ENCODE results near the gene ALK.

The ALK gene

GRCh38 chr2:29227935-29228675, 693.3 kb downstream of the ALK start:
- no peak overlapping the region for H3K9ac ChIP-seq (ENCODE audit: low read depth, low read length)
- no peak overlapping the region for H3K4me3 ChIP-seq (ENCODE audit: low read length)
- no peaks in the 10 kb centered on the region for H3K27me3 ChIP-seq (ENCODE audit: insufficient read depth, low read length)
- no peak overlapping the region for H3K27ac ChIP-seq (ENCODE audit: low read depth, low read length)
- H3K4me1 ChIP-seq (ENCODE audit: insufficient read depth, low read length) = no peaks in the 10 kb centered on the region
- WGBS = 85% methylated on average over 15 of the region's 15 CpGs
- no peaks in the 10 kb centered on the region for H3K9me3 ChIP-seq (ENCODE audit: insufficient read depth, low read depth, low read length)
- no peaks in the 10 kb centered on the region for H3K36me3 ChIP-seq (ENCODE audit: insufficient read depth, low read length)

- Histone ChIP-seq H3K4me1 (ENCODE audit: insufficient read depth, low read length) (no peaks in the 10 kb centered on the region), H3K9ac (ENCODE audit: low read depth, low read length) (no peak overlapping the region), H3K36me3 (ENCODE audit: insufficient read depth, low read length) (no peaks in the 10 kb centered on the region), H3K9me3 (ENCODE audit: insufficient read depth, low read depth, low read length) (no peaks in the 10 kb centered on the region), H3K27me3 (ENCODE audit: insufficient read depth, low read length) (no peaks in the 10 kb centered on the region), H3K4me3 (ENCODE audit: low read length) (no peak overlapping the region), H3K27ac (ENCODE audit: low read depth, low read length) (no peak overlapping the region)
- WGBS = 87% methylated on average over 7 of the region's 7 CpGs
These were observed 694.6 kb downstream of the ALK start for GRCh38 chr2:29226808-29227207.

- no peak overlapping the region for H3K4me3 ChIP-seq (ENCODE audit: low read length)
- H3K9ac ChIP-seq (ENCODE audit: low read depth, low read length) = no peak overlapping the region
- H3K9me3 ChIP-seq (ENCODE audit: insufficient read depth, low read depth, low read length) = no peaks in the 10 kb centered on the region
- no peak overlapping the region for H3K27ac ChIP-seq (ENCODE audit: low read depth, low read length)
- H3K4me1 ChIP-seq (ENCODE audit: insufficient read depth, low read length) = no peaks in the 10 kb centered on the region
- H3K27me3 ChIP-seq (ENCODE audit: insufficient read depth, low read length) = no peaks in the 10 kb centered on the region
- WGBS = 84% methylated on average over 3 of the region's 3 CpGs
- H3K36me3 ChIP-seq (ENCODE audit: insufficient read depth, low read length) = no peaks in the 10 kb centered on the region
These were observed 695.0 kb downstream of the ALK start for GRCh38 chr2:29226375-29226774.

GRCh38 chr2:29225814-29226213, 695.6 kb downstream of the ALK start:
- H3K27me3 ChIP-seq (ENCODE audit: insufficient read depth, low read length) = no peaks in the 10 kb centered on the region
- WGBS = 71% methylated on average over 8 of the region's 8 CpGs
- H3K36me3 ChIP-seq (ENCODE audit: insufficient read depth, low read length) = no peaks in the 10 kb centered on the region
- no peaks in the 10 kb centered on the region for H3K4me1 ChIP-seq (ENCODE audit: insufficient read depth, low read length)
- no peak overlapping the region for H3K27ac ChIP-seq (ENCODE audit: low read depth, low read length)
- no peak overlapping the region for H3K9ac ChIP-seq (ENCODE audit: low read depth, low read length)
- H3K4me3 ChIP-seq (ENCODE audit: low read length) = no peak overlapping the region
- no peaks in the 10 kb centered on the region for H3K9me3 ChIP-seq (ENCODE audit: insufficient read depth, low read depth, low read length)

- no peaks in the 10 kb centered on the region for H3K9me3 ChIP-seq (ENCODE audit: insufficient read depth, low read depth, low read length)
- H3K4me3 ChIP-seq (ENCODE audit: low read length) = no peak overlapping the region
- no peaks in the 10 kb centered on the region for H3K27me3 ChIP-seq (ENCODE audit: insufficient read depth, low read length)
- H3K36me3 ChIP-seq (ENCODE audit: insufficient read depth, low read length) = no peaks in the 10 kb centered on the region
- H3K27ac ChIP-seq (ENCODE audit: low read depth, low read length) = no peak overlapping the region
- WGBS = 93% methylated on average over 16 of the region's 17 CpGs
- no peak overlapping the region for H3K9ac ChIP-seq (ENCODE audit: low read depth, low read length)
- no peaks in the 10 kb centered on the region for H3K4me1 ChIP-seq (ENCODE audit: insufficient read depth, low read length)
These were observed 696.5 kb downstream of the ALK start for GRCh38 chr2:29224693-29225551.

- Histone ChIP-seq H3K36me3 (ENCODE audit: insufficient read depth, low read length) (no peaks in the 10 kb centered on the region), H3K27me3 (ENCODE audit: insufficient read depth, low read length) (no peaks in the 10 kb centered on the region), H3K9ac (ENCODE audit: low read depth, low read length) (no peak overlapping the region), H3K27ac (ENCODE audit: low read depth, low read length) (no peak overlapping the region), H3K9me3 (ENCODE audit: insufficient read depth, low read depth, low read length) (no peaks in the 10 kb centered on the region), H3K4me1 (ENCODE audit: insufficient read depth, low read length) (no peaks in the 10 kb centered on the region), H3K4me3 (ENCODE audit: low read length) (no peak overlapping the region)
- WGBS = 95% methylated on average over 7 of the region's 7 CpGs
These were observed 697.3 kb downstream of the ALK start for GRCh38 chr2:29223851-29224692.

GRCh38 chr2:29223257-29223656, 698.1 kb downstream of the ALK start:
- no peaks in the 10 kb centered on the region for H3K9me3 ChIP-seq (ENCODE audit: insufficient read depth, low read depth, low read length)
- H3K4me3 ChIP-seq (ENCODE audit: low read length) = no peak overlapping the region
- H3K9ac ChIP-seq (ENCODE audit: low read depth, low read length) = no peak overlapping the region
- H3K36me3 ChIP-seq (ENCODE audit: insufficient read depth, low read length) = no peaks in the 10 kb centered on the region
- no peaks in the 10 kb centered on the region for H3K27me3 ChIP-seq (ENCODE audit: insufficient read depth, low read length)
- 93% methylated on average over 11 of the region's 11 CpGs for WGBS
- H3K4me1 ChIP-seq (ENCODE audit: insufficient read depth, low read length) = no peaks in the 10 kb centered on the region
- H3K27ac ChIP-seq (ENCODE audit: low read depth, low read length) = no peak overlapping the region

- Histone ChIP-seq H3K4me3 (ENCODE audit: low read length) (no peak overlapping the region), H3K9me3 (ENCODE audit: insufficient read depth, low read depth, low read length) (no peaks in the 10 kb centered on the region), H3K27me3 (ENCODE audit: insufficient read depth, low read length) (no peaks in the 10 kb centered on the region), H3K9ac (ENCODE audit: low read depth, low read length) (no peak overlapping the region), H3K4me1 (ENCODE audit: insufficient read depth, low read length) (no peaks in the 10 kb centered on the region), H3K27ac (ENCODE audit: low read depth, low read length) (no peak overlapping the region), H3K36me3 (ENCODE audit: insufficient read depth, low read length) (no peaks in the 10 kb centered on the region)
- 92% methylated on average over 11 of the region's 11 CpGs for WGBS
These were observed 698.8 kb downstream of the ALK start for GRCh38 chr2:29222381-29223179.

- H3K4me1 ChIP-seq (ENCODE audit: insufficient read depth, low read length) = no peaks in the 10 kb centered on the region
- no peak overlapping the region for H3K9ac ChIP-seq (ENCODE audit: low read depth, low read length)
- WGBS = 89% methylated on average over 12 of the region's 12 CpGs
- no peak overlapping the region for H3K4me3 ChIP-seq (ENCODE audit: low read length)
- H3K27ac ChIP-seq (ENCODE audit: low read depth, low read length) = no peak overlapping the region
- no peaks in the 10 kb centered on the region for H3K36me3 ChIP-seq (ENCODE audit: insufficient read depth, low read length)
- H3K9me3 ChIP-seq (ENCODE audit: insufficient read depth, low read depth, low read length) = no peaks in the 10 kb centered on the region
- no peaks in the 10 kb centered on the region for H3K27me3 ChIP-seq (ENCODE audit: insufficient read depth, low read length)
These were observed 700.7 kb downstream of the ALK start for GRCh38 chr2:29220506-29221270.

GRCh38 chr2:29219374-29219773, 702.0 kb downstream of the ALK start:
- no peaks in the 10 kb centered on the region for H3K9me3 ChIP-seq (ENCODE audit: insufficient read depth, low read depth, low read length)
- WGBS = 95% methylated on average over 4 of the region's 4 CpGs
- no peak overlapping the region for H3K9ac ChIP-seq (ENCODE audit: low read depth, low read length)
- H3K4me3 ChIP-seq (ENCODE audit: low read length) = no peak overlapping the region
- no peaks in the 10 kb centered on the region for H3K27me3 ChIP-seq (ENCODE audit: insufficient read depth, low read length)
- no peak overlapping the region for H3K27ac ChIP-seq (ENCODE audit: low read depth, low read length)
- H3K36me3 ChIP-seq (ENCODE audit: insufficient read depth, low read length) = no peaks in the 10 kb centered on the region
- H3K4me1 ChIP-seq (ENCODE audit: insufficient read depth, low read length) = peaks cover 6% of the 10 kb centered on the region; the same call in 1 of the 2 replicates

Data from HUES64 (cell line).